Suprapubic skin (tissue), 4 donors: Measurements from ENCODE around the gene MAPKAPK3. TPM values are rescaled to one million over a fixed set of nuclear protein-coding genes. Genes with fewer than 3 reads are reported as not detected.

Source experiments
- DNase-seq, 2 donors: peaks; one replicate each; pipeline ENCODE4 v3.0.0-alpha.2; 2019; ENCODE audit warnings: low spot score in 2 of 2
- H3K27ac ChIP-seq: fragments of 200-600 bp; sonication (generic); one replicate; pipeline ENCODE4 v1.5.1; 2019
- H3K27me3 ChIP-seq: fragments of 200-600 bp; sonication (generic); one replicate; pipeline ENCODE4 v1.5.1; 2019
- H3K36me3 ChIP-seq: fragments of 200-600 bp; sonication (generic); one replicate; pipeline ENCODE4 v1.5.1; 2019
- H3K4me1 ChIP-seq: fragments of 200-600 bp; sonication (generic); one replicate; pipeline ENCODE4 v1.5.1; 2019
- H3K4me3 ChIP-seq: fragments of 200-600 bp; sonication (generic); one replicate; pipeline ENCODE4 v1.5.1; 2019; ENCODE audit warnings: mild to moderate bottlenecking
- H3K9me3 ChIP-seq: fragments of 200-600 bp; sonication (generic); one replicate; pipeline ENCODE4 v1.5.1; 2019
- EP300 ChIP-seq: sonication (generic); formaldehyde crosslinking; IDR thresholded peaks from one replicate; pipeline ENCODE4 v1.6.1; 2017; ENCODE audit warnings: antibody characterized with exemption
- POLR2A ChIP-seq, 2 donors: fragments of 450-650 bp; IDR thresholded peaks; one replicate each; pipeline ENCODE4 v1.6.1; 2017; ENCODE audit warnings: antibody characterized with exemption in 2 of 2, mild to moderate bottlenecking in 2 of 2, moderate library complexity in 2 of 2
- POLR2AphosphoS5 ChIP-seq, 3 donors: sonication (generic); formaldehyde crosslinking; IDR thresholded peaks; one replicate each; pipeline ENCODE4 v1.6.1; 2017; ENCODE audit warnings: antibody characterized with exemption in 3 of 3
- WGBS: methylation state at CpG from one replicate; pipeline ENCODE4 v1.1.5; 2018; 5-methylcytosine and 5-hydroxymethylcytosine counted together
- total RNA-seq, 4 donors: library from RNA; depleted of rRNA; stranded (reverse); fragments of >200 nt; gene quantifications; one replicate each; pipeline ENCODE4 v1.1.0, GENCODE V29; 2016
- TF ChIP-seq, protein P1 (sequence below), 2 donors: fragments of 200-600 bp in 1 of 2; fragments of 450-650 bp in 1 of 2; sonication (generic) in 1 of 2; IDR thresholded peaks; one replicate each; pipeline ENCODE4 v1.5.1; 2016 to 2019; ENCODE audit warnings: antibody characterized with exemption in 2 of 2, mild to moderate bottlenecking in 1 of 2, moderate library complexity in 1 of 2

The MAPKAPK3 gene
- total RNA-seq, 4 donors from 2014 or later = 71.5 to 120 (median 99.4) TPM

DNA sequence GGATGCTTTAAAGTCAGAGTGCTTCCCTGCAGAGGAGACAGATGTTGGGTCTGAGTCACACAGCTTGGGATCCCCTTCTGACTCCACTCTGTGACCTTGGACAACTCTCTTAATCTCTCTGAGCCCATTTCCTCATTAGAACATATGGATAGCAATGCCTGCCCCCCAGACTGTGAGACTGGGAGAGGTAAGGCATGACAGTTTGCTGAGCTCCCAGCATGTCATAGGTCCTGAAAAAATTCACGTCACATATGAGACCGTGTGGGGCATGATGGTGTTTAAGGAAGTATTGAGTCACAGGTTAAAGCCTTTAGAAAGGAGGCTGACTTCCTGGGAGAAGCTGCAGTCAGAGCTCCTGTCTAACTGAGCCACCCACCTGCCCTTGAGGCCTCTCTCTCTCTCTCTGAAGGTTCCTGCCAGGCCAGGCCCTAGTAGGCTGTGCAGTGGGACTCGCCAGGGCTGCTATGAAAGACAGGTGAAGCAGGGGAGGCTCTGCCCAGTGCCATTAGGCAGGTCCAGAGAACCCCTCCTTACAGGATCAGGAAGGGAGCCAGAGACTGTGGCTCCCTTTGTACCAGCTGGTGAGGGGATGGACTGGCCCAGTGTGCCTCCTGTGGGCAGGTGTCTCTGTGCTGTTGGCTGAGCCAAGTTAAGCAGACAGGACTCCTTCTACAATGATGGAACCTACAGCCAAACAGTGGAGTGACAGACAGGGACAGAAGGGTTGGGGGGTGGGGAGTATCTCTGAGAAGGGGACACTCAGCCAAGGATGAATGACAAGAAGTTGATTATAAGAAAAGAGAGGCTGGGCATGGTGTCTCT is 38.3 kb downstream of the MAPKAPK3 start:
- WGBS = 78% methylated on average over 2 of the region's 3 CpGs
- Histone ChIP-seq H3K4me1 (no peaks in the 10 kb centered on the region), H3K36me3 (no peaks in the 10 kb centered on the region), H3K27ac (no peak overlapping the region), H3K4me3 (no peak overlapping the region), H3K9me3 (no peaks in the 10 kb centered on the region), H3K27me3 (no peaks in the 10 kb centered on the region)
- TF ChIP-seq, protein P1, sequence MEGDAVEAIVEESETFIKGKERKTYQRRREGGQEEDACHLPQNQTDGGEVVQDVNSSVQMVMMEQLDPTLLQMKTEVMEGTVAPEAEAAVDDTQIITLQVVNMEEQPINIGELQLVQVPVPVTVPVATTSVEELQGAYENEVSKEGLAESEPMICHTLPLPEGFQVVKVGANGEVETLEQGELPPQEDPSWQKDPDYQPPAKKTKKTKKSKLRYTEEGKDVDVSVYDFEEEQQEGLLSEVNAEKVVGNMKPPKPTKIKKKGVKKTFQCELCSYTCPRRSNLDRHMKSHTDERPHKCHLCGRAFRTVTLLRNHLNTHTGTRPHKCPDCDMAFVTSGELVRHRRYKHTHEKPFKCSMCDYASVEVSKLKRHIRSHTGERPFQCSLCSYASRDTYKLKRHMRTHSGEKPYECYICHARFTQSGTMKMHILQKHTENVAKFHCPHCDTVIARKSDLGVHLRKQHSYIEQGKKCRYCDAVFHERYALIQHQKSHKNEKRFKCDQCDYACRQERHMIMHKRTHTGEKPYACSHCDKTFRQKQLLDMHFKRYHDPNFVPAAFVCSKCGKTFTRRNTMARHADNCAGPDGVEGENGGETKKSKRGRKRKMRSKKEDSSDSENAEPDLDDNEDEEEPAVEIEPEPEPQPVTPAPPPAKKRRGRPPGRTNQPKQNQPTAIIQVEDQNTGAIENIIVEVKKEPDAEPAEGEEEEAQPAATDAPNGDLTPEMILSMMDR (IDR thresholded peaks at IDR 0.05) = no peak
- TF ChIP-seq POLR2AphosphoS5 (IDR thresholded peaks at IDR 0.05) (no peak), POLR2A (IDR thresholded peaks at IDR 0.05) (no peak), EP300 (no peak)
- no peak for DNase-seq

DNA sequence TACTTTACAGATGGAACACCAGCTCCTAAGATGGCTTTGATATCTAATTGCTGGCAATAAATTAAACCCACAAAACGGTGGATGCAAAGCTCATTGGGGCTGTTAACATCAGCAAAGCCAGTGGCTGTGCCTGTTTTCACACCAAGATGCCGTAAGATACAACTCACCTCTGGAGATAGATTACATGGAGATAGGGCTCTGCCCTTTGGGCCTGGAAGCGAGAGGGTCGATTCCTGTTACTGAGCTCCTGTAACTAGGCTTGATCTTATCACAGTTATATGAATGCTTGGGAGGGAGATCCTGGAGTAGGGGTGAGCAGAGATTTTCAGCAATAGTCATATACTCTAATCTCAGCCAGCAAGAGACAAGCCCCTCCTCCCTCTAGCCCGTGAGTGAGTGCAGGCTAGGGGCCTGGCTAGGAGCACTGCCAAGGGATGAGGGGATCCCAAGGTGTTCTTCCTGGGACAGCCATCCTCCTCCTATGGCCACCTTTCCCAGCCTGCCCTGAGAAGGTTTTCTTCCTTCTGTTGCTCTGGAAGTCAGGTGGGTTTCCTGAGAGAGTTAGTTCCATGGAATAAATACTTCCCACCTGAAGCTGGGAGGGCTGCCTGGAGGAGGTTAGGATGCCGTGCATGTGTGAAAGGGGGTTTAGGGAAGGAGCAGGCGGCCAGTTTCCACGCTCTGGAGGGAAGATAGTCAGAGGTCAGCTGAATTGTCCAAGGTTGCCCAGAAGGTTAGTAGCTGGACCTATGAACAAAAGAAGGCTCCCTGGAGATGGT is 39.7 kb downstream of the MAPKAPK3 start:
- H3K36me3 ChIP-seq = no peaks in the 10 kb centered on the region
- H3K27me3 ChIP-seq = no peaks in the 10 kb centered on the region
- H3K27ac ChIP-seq = no peak overlapping the region
- no peak overlapping the region for H3K4me3 ChIP-seq
- no peaks in the 10 kb centered on the region for H3K9me3 ChIP-seq
- no peak for TF ChIP-seq POLR2A (IDR thresholded peaks at IDR 0.05)
- TF ChIP-seq, protein P1 (IDR thresholded peaks at IDR 0.05) = no peak
- no peak for TF ChIP-seq EP300
- TF ChIP-seq POLR2AphosphoS5 (IDR thresholded peaks at IDR 0.05) = no peak
- 49% methylated on average over 8 of the region's 8 CpGs for WGBS
- peak in 1 of 2 donors; percentile 29 for DNase-seq
- H3K4me1 ChIP-seq = no peaks in the 10 kb centered on the region

DNA sequence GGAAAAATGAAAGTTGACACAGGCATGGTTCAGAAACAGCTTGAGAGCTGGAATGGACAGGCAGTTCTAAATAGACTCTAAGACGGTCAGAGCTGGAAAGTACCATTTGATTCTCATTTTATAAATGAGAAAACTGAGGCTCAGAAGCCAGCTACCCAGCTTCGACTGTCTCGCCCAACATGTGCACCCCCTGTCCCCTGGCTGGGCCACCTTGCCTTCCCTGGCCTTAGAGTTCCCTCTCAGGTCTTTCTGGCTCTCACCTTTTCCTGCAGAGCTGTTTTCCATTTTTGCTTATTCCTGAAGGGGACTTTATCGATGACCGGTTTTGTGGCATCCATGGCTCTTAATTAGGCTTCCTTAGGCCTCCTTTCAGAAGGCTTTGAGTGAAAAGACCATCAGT is 40.5 kb downstream of the MAPKAPK3 start:
- H3K27me3 ChIP-seq = no peaks in the 10 kb centered on the region
- H3K27ac ChIP-seq = no peak overlapping the region
- no peaks in the 10 kb centered on the region for H3K36me3 ChIP-seq
- peak; percentile 19 to 56 for DNase-seq
- H3K4me3 ChIP-seq = no peak overlapping the region
- WGBS = 93% methylated on average over 5 of the region's 5 CpGs
- TF ChIP-seq, protein P1 (IDR thresholded peaks at IDR 0.05) = no peak
- TF ChIP-seq EP300 (no peak), POLR2A (IDR thresholded peaks at IDR 0.05) (no peak), POLR2AphosphoS5 (IDR thresholded peaks at IDR 0.05) (no peak)
- no peaks in the 10 kb centered on the region for H3K9me3 ChIP-seq
- H3K4me1 ChIP-seq = no peaks in the 10 kb centered on the region

DNA sequence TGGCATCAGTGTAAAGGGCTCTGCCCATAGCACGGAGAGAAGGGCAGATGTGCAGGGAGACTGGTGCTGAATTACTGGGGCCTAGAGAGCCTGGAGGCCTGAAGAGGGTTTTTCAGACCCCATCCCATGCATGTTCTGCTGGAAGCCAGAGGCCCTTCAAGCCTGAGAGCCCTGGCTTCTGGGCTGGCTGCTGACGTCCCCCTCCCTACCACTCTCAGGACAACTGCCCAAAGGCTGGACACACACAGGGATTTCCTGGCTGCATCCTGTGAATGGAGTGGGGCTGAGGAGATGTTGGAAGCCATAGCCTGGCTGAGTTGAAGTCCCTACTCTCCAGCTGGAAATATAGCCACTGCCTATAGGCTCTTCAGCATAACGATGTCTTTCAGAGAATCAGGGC is 40.9 kb downstream of the MAPKAPK3 start:
- TF ChIP-seq EP300 = no peak
- TF ChIP-seq, protein P1 (IDR thresholded peaks at IDR 0.05) = no peak
- TF ChIP-seq POLR2AphosphoS5 (IDR thresholded peaks at IDR 0.05) = no peak
- no peak for TF ChIP-seq POLR2A (IDR thresholded peaks at IDR 0.05)
- no peaks in the 10 kb centered on the region for H3K9me3 ChIP-seq
- 87% methylated on average over 3 of the region's 3 CpGs for WGBS
- DNase-seq = peak; percentile 13 to 30
- no peaks in the 10 kb centered on the region for H3K27me3 ChIP-seq
- H3K4me1 ChIP-seq = peaks cover under 1% of the 10 kb centered on the region
- no peaks in the 10 kb centered on the region for H3K36me3 ChIP-seq
- no peak overlapping the region for H3K4me3 ChIP-seq
- H3K27ac ChIP-seq = no peak overlapping the region

DNA sequence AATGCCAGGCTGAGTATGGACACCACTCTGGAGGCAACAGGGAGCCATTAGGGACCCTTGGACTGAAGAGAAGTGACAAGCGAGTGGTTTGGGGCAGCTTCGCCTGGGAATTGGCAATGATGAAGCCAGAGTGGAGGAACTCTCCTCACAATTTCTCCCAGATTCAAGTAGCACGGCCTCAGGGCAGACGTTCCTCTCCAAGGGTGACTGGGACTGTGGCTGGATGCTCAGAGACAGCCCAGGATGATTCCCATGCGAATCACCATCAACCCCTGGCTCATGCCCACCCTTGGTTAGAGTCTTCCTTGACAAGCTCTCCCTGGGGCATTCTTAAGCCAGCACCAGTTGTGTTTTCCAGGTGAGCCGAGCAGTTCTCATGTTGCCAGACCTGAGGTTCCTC is 41.5 kb downstream of the MAPKAPK3 start:
- WGBS = 83% methylated on average over 6 of the region's 6 CpGs
- peak; percentile 28 to 57 for DNase-seq
- TF ChIP-seq POLR2A (IDR thresholded peaks at IDR 0.05) (no peak), EP300 (no peak), POLR2AphosphoS5 (IDR thresholded peaks at IDR 0.05) (no peak)
- TF ChIP-seq, protein P1 (IDR thresholded peaks at IDR 0.05) = no peak
- Histone ChIP-seq H3K9me3 (no peaks in the 10 kb centered on the region), H3K27me3 (no peaks in the 10 kb centered on the region), H3K36me3 (no peaks in the 10 kb centered on the region), H3K4me1 (peaks cover 6% of the 10 kb centered on the region), H3K27ac (no peak overlapping the region), H3K4me3 (no peak overlapping the region)
